Measurements from ENCODE around the gene FMO4.

GRCh38 chr1:171346881-171347280 lies 32.9 kb downstream of the FMO4 start:
- TF ChIP-seq SMC3 (conservative IDR thresholded peaks at IDR 0.05; ENCODE audit: poor library complexity), result no peak
- TF ChIP-seq EP300 (conservative IDR thresholded peaks at IDR 0.05; ENCODE audit: poor library complexity, severe bottlenecking), result no peak
- no peak for TF ChIP-seq CTCF (IDR thresholded peaks at IDR 0.05; ENCODE audit: poor library complexity, severe bottlenecking)
- TF ChIP-seq RAD21 (conservative IDR thresholded peaks at IDR 0.05), result no peak
- TF ChIP-seq EZH2 (IDR thresholded peaks at IDR 0.05; ENCODE audit: borderline replicate concordance, insufficient read depth, low read length, poor library complexity, severe bottlenecking), result no peak
